WI38 (cell line): Measurements from ENCODE around the gene CORIN.

ENCODE experiments used
- H3K4me3 ChIP-seq: 2 replicates; pipeline ENCODE4 v1.5.1; 2011; ENCODE audit warnings: low read depth, mild to moderate bottlenecking, control low read depth, low read length
- TF ChIP-seq, protein P1 (sequence below): IDR thresholded peaks from 2 replicates; pipeline ENCODE4 v1.5.1; 2012; ENCODE audit warnings: low read depth, mild to moderate bottlenecking, control low read depth, low read length

Gene CORIN, protein sequence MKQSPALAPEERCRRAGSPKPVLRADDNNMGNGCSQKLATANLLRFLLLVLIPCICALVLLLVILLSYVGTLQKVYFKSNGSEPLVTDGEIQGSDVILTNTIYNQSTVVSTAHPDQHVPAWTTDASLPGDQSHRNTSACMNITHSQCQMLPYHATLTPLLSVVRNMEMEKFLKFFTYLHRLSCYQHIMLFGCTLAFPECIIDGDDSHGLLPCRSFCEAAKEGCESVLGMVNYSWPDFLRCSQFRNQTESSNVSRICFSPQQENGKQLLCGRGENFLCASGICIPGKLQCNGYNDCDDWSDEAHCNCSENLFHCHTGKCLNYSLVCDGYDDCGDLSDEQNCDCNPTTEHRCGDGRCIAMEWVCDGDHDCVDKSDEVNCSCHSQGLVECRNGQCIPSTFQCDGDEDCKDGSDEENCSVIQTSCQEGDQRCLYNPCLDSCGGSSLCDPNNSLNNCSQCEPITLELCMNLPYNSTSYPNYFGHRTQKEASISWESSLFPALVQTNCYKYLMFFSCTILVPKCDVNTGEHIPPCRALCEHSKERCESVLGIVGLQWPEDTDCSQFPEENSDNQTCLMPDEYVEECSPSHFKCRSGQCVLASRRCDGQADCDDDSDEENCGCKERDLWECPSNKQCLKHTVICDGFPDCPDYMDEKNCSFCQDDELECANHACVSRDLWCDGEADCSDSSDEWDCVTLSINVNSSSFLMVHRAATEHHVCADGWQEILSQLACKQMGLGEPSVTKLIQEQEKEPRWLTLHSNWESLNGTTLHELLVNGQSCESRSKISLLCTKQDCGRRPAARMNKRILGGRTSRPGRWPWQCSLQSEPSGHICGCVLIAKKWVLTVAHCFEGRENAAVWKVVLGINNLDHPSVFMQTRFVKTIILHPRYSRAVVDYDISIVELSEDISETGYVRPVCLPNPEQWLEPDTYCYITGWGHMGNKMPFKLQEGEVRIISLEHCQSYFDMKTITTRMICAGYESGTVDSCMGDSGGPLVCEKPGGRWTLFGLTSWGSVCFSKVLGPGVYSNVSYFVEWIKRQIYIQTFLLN

DNA sequence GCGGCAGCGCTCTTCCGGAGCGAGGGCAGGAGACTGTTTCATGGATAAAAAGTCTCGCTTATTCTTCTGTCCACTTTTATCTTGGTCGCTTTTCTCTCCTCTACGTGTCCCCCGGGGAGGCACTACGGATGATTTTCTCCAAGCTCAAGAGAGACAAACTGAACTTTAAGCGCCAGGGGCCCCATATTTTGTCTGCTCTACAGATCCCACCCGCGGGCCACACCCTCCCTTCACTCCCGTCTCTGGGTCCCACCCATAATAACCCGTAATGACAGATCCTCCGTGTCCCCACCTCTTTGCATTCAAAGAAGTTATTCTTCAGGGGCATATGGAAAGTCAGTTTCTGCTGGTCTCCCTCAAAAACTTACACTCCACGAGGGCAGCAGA, at the start of gene CORIN:
Gene CORIN, minus strand, starts transcription at position 160 of the 387 bp plus-strand sequence. Its CDS starts 118 bp downstream, at position 42.
- TF ChIP-seq, protein P1, sequence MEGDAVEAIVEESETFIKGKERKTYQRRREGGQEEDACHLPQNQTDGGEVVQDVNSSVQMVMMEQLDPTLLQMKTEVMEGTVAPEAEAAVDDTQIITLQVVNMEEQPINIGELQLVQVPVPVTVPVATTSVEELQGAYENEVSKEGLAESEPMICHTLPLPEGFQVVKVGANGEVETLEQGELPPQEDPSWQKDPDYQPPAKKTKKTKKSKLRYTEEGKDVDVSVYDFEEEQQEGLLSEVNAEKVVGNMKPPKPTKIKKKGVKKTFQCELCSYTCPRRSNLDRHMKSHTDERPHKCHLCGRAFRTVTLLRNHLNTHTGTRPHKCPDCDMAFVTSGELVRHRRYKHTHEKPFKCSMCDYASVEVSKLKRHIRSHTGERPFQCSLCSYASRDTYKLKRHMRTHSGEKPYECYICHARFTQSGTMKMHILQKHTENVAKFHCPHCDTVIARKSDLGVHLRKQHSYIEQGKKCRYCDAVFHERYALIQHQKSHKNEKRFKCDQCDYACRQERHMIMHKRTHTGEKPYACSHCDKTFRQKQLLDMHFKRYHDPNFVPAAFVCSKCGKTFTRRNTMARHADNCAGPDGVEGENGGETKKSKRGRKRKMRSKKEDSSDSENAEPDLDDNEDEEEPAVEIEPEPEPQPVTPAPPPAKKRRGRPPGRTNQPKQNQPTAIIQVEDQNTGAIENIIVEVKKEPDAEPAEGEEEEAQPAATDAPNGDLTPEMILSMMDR = no peak
- peak within 1 kb of the TSS; percentile 58 for H3K4me3 ChIP-seq

DNA sequence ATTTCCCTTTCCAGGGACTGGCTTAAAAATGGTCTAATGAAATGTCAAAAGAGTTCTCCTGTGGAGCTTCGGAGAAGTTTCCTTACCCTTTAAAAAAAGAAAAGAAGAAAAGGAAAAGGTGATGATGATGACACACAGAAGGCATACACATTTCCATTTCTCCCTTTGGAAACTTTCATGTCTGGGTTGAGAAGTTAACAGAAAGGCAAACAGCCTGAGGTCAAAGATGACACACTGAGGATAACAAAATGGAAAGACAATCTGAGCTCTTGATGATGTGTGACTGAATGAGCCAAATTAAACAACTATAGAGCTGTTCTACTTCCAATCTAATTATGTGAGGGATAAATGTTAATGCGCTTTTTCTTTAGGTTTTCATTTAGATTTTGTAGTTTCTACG, 44.4 kb upstream of the CORIN start:
- no peak overlapping the region for H3K4me3 ChIP-seq
- TF ChIP-seq, protein P1 = no peak

DNA sequence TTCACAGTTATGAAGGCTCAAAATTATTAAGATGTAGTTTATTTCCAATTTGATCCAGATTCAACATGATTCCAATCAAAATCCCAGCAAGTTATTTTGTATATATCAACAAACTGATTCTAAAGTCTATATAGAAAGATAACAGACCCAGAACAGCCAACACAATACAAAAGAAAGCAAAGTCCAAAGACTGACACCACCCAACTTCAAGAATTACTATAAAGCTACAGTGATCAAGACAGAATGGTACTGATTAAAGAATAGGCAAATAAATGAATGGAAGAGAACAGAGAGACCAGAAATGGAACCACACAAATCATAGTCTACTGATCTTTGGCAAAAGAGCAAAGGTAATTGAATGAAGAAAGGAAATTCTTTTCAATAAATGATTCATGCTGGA, 41.6 kb upstream of the CORIN start:
- H3K4me3 ChIP-seq = no peak overlapping the region
- TF ChIP-seq, protein P1 = no peak

DNA sequence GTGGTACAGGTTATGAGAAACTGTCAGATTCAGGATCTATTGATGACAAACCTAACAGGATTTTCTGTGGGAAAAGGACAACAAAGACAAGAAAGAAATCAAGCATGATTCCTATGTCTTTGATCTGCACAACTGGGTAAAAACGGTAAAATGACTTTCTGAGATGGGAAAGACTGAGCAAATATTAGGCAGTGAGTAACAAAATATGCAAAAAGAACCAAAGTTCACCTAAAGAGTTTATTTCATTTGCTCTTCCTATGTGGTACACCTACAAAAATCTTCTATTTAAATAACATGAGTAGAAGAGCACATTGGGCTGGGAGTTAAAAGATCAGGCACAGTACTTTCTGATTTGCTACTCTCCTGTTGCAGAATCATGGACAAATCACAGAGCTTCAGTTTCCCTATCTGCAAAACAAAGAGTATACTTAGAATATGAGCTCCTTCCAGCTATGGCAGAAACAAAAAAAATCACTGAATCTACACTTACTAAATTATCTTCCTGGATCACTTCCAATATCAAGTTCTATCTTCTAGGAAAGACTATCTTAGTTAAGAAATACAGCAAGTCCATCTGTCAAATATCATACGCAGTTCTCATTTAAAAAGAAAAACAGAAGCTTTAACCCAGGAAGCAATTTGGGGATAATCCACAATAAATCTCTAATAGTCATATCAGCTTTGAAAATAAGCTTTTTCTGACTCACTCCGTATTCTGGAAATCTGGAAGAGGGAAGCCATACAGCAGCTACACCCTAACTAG, 39.1 kb upstream of the CORIN start:
- TF ChIP-seq, protein P1 = no peak
- H3K4me3 ChIP-seq = no peak overlapping the region

DNA sequence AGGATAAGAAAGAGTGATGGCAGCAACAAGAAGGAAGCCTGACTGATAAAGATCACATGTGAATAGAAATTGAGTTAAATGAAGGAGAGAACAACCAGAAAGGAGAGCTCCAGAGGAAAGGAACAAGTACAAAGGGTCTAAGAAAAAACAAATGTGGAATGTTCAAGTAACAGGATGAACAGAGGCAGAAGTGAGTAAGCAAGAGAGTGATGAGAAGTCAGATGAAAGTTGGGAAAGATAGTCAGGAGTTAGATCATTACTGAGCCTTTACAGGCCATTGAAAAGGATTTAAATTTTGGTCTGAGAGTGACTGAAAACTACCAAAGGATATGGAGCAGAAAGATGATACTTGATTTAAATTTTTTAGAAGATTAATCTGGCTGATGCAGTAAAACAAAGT, 38.4 kb upstream of the CORIN start:
- TF ChIP-seq, protein P1 = no peak
- no peak overlapping the region for H3K4me3 ChIP-seq

DNA sequence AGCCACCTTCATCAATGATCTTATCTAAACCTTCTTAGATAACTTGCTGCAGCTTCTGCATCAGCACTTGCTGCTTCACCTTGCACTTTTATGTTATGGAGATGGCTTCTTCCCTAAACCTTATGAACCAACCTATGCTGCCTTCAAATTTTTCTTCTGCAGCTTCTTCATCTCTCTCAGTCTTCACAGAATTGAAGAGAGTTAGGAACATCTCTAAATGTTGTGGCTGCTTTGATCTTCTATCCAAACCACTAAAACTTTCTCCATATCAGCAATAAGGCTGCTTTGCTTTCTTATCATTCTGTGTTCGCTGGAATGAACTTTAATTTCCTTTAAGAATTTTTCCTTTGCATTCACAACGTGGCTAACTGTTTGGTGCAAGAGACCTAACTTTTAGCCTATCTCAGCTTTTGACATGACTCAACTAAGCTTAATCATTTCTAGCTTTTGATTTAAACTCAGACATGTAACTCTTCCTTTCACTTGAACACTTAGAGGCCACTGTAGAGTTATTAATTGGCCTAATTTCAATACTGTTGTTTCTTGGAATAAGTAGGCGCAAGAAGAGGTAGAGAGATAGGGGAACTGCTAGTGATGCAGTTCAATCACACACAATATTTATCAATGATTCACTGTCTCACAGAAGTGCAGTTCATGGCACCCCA, 36.1 kb upstream of the CORIN start:
- TF ChIP-seq, protein P1 = no peak

More for the DNA sequence above, 36.1 kb upstream of the CORIN start:
- H3K4me3 ChIP-seq = no peak overlapping the region
